WTC11 (cell line): Measurements from ENCODE around the gene NCKAP5. TPM values are rescaled to one million over a fixed set of nuclear protein-coding genes. Genes with fewer than 3 reads are reported as not detected.

Experiments used
- ATAC-seq: fragments of 200-7000 bp; cut with Tn5 transposase; 2 replicates; pipeline ENCODE4 v1.10.0; 2021; ENCODE audit warnings: mild to moderate bottlenecking, moderate library complexity
- CTCF ChIA-PET: fragments of 300-600 bp; sonication (Branson Sonifier 250); formaldehyde crosslinking; loops from one replicate; lab custom pipeline; 2021; ENCODE audit warnings: antibody characterized with exemption; lab: Charles Lee
- POLR2A ChIA-PET: fragments of 350-600 bp; sonication (Branson Sonifier 250); formaldehyde crosslinking; loops from one replicate; lab custom pipeline; 2021; ENCODE audit warnings: antibody characterized with exemption; lab: Charles Lee
- DNase-seq: peaks from one replicate; pipeline ENCODE4 v3.0.0; 2021; ENCODE audit warnings: low spot score
- H3K27ac Mint-ChIP-seq: 2 replicates; pipeline ENCODE4 v1.8.0; 2021; ENCODE audit warnings: mixed read lengths
- H3K27me3 Mint-ChIP-seq: 2 replicates; pipeline ENCODE4 v1.8.0; 2021; ENCODE audit warnings: low read depth, mild to moderate bottlenecking, moderate library complexity, mixed read lengths
- H3K36me3 Mint-ChIP-seq: 2 replicates; pipeline ENCODE4 v1.8.0; 2021; ENCODE audit warnings: mixed read lengths
- H3K4me1 Mint-ChIP-seq: 2 replicates; pipeline ENCODE4 v1.8.0; 2022; ENCODE audit warnings: mixed read lengths
- H3K4me3 Mint-ChIP-seq: 2 replicates; pipeline ENCODE4 v1.8.0; 2021; ENCODE audit warnings: mild to moderate bottlenecking, moderate library complexity, mixed read lengths
- H3K9me3 Mint-ChIP-seq: 2 replicates; pipeline ENCODE4 v1.8.0; 2021; ENCODE audit warnings: mixed read lengths
- ATF2 ChIP-seq: sonication (generic); formaldehyde crosslinking; IDR thresholded peaks from 2 replicates; pipeline ENCODE4 v1.8.1; 2022; ENCODE audit warnings: low read depth, missing genetic modification reagents, borderline replicate concordance
- ETV6 ChIP-seq: sonication (generic); formaldehyde crosslinking; IDR thresholded peaks from 2 replicates; pipeline ENCODE4 v1.8.1; 2022; ENCODE audit warnings: mild to moderate bottlenecking, missing genetic modification reagents
- IRF2 ChIP-seq: sonication (generic); formaldehyde crosslinking; IDR thresholded peaks from 2 replicates; pipeline ENCODE4 v1.8.0; 2022; ENCODE audit warnings: low read depth, missing genetic modification reagents, borderline replicate concordance
- JUN ChIP-seq: sonication (generic); formaldehyde crosslinking; IDR thresholded peaks from 2 replicates; pipeline ENCODE4 v1.8.0; 2023; ENCODE audit warnings: mild to moderate bottlenecking, missing genetic modification reagents
- MYBL2 ChIP-seq: sonication (generic); formaldehyde crosslinking; IDR thresholded peaks from 2 replicates; pipeline ENCODE4 v1.8.1; 2023; ENCODE audit warnings: mild to moderate bottlenecking, moderate library complexity, missing genetic modification reagents
- NR3C1 ChIP-seq: sonication (generic); formaldehyde crosslinking; conservative IDR thresholded peaks from 2 replicates; pipeline ENCODE4 v1.8.1; 2023; ENCODE audit warnings: low read depth, mild to moderate bottlenecking, missing genetic modification reagents
- OVOL2 ChIP-seq: fragments of 250-450 bp; sonication (Bioruptor Pico); IDR thresholded peaks from 2 replicates; pipeline ENCODE4 v1.9.0; 2021; ENCODE audit warnings: mild to moderate bottlenecking, borderline replicate concordance
- SOX15 ChIP-seq: fragments of 250-450 bp; sonication (Bioruptor Pico); IDR thresholded peaks from 2 replicates; pipeline ENCODE4 v1.9.0; 2021; ENCODE audit warnings: mild to moderate bottlenecking
- TEAD1 ChIP-seq: sonication (generic); formaldehyde crosslinking; IDR thresholded peaks from 2 replicates; pipeline ENCODE4 v1.8.0; 2022; ENCODE audit warnings: mild to moderate bottlenecking, missing genetic modification reagents
- ZNF138 ChIP-seq: sonication (generic); formaldehyde crosslinking; conservative IDR thresholded peaks from 2 replicates; pipeline ENCODE4 v1.8.1; 2022; ENCODE audit warnings: mild to moderate bottlenecking, moderate library complexity, missing genetic modification reagents
- ZNF317 ChIP-seq: sonication (generic); formaldehyde crosslinking; IDR thresholded peaks from 2 replicates; pipeline ENCODE4 v1.8.1; 2023; ENCODE audit warnings: low read depth, mild to moderate bottlenecking, moderate library complexity, missing genetic modification reagents, borderline replicate concordance
- ZNF416 ChIP-seq: fragments of 250-450 bp; sonication (Bioruptor Pico); IDR thresholded peaks from 2 replicates; pipeline ENCODE4 v1.9.0; 2021; ENCODE audit warnings: mild to moderate bottlenecking, inconsistent platforms
- ZNF532 ChIP-seq: fragments of 250-450 bp; sonication (Bioruptor Pico); IDR thresholded peaks from 2 replicates; pipeline ENCODE4 v1.9.0; 2021; ENCODE audit warnings: mild to moderate bottlenecking, borderline replicate concordance
- ZNF671 ChIP-seq: fragments of 250-450 bp; sonication (Bioruptor Pico); IDR thresholded peaks from 2 replicates; pipeline ENCODE4 v1.8.0; 2021; ENCODE audit warnings: mild to moderate bottlenecking
- ZSCAN18 ChIP-seq: fragments of 250-450 bp; sonication (Bioruptor Pico); IDR thresholded peaks from 2 replicates; pipeline ENCODE4 v2.1.2; 2022; ENCODE audit warnings: mild to moderate bottlenecking, moderate library complexity
- total RNA-seq: library from RNA; stranded (reverse); gene quantifications from 3 replicates; pipeline ENCODE4 v1.2.3, GENCODE V29; 2021
- TF ChIP-seq, protein P1 (sequence below): sonication (generic); formaldehyde crosslinking; IDR thresholded peaks from 2 replicates; pipeline ENCODE4 v1.8.1; 2022; ENCODE audit warnings: missing genetic modification reagents, borderline replicate concordance
- TF ChIP-seq, protein P2 (sequence below): sonication (generic); formaldehyde crosslinking; IDR thresholded peaks from 2 replicates; pipeline ENCODE4 v1.8.1; 2023; ENCODE audit warnings: mild to moderate bottlenecking, missing genetic modification reagents, moderate library complexity
- TF ChIP-seq, protein P3 (sequence below): sonication (generic); formaldehyde crosslinking; IDR thresholded peaks from 2 replicates; pipeline ENCODE4 v1.8.1; 2023; ENCODE audit warnings: mild to moderate bottlenecking, missing genetic modification reagents
- TF ChIP-seq, protein P4 (sequence below): sonication (generic); formaldehyde crosslinking; IDR thresholded peaks from 2 replicates; pipeline ENCODE4 v1.8.0; 2022; ENCODE audit warnings: mild to moderate bottlenecking, missing genetic modification reagents
- TF ChIP-seq, protein P5 (sequence below): sonication (generic); formaldehyde crosslinking; IDR thresholded peaks from 2 replicates; pipeline ENCODE4 v1.8.1; 2022; ENCODE audit warnings: low read depth, mild to moderate bottlenecking, moderate library complexity, missing genetic modification reagents, borderline replicate concordance
- TF ChIP-seq, protein P6 (sequence below): fragments of 250-450 bp; sonication (Bioruptor Pico); IDR thresholded peaks from 2 replicates; pipeline ENCODE4 v1.9.0; 2021; ENCODE audit warnings: mild to moderate bottlenecking

NCKAP5 gene
- total RNA-seq, 1 experiment from 2014 or later: 0.55 TPM

DNA sequence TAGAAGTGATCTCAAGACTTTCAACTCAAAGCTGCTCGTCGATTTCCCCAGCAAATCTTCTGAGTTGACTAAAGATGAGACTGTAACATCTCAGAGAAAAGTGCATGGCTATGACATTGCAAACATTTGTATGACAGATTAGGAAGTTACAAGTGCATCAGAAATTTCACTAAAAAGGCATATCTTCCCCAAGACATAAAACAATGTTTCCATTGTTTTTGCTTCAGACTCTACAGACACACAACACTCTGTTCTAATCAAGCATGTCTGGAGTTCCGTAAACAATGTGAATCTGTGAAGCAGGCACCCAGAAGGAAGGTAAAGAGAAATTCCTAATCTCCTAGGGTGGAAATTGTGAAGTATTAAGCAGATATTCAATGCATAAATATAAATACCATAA is 753.6 kb downstream of the NCKAP5 start:
- H3K9me3 Mint-ChIP-seq: peaks cover 31% of the 10 kb centered on the region
- H3K4me1 Mint-ChIP-seq: peaks cover 24% of the 10 kb centered on the region
- TF ChIP-seq, protein P1, sequence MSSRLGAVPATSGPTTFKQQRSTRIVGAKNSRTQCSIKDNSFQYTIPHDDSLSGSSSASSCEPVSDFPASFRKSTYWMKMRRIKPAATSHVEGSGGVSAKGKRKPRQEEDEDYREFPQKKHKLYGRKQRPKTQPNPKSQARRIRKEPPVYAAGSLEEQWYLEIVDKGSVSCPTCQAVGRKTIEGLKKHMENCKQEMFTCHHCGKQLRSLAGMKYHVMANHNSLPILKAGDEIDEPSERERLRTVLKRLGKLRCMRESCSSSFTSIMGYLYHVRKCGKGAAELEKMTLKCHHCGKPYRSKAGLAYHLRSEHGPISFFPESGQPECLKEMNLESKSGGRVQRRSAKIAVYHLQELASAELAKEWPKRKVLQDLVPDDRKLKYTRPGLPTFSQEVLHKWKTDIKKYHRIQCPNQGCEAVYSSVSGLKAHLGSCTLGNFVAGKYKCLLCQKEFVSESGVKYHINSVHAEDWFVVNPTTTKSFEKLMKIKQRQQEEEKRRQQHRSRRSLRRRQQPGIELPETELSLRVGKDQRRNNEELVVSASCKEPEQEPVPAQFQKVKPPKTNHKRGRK: no peak
- TF ChIP-seq ZNF317 (CRISPR knock-in tag): no peak
- TF ChIP-seq JUN (CRISPR knock-in tag): no peak
- TF ChIP-seq IRF2: no peak
- DNase-seq: no peak
- POLR2A ChIA-PET: no interaction called here
- CTCF ChIA-PET: interaction anchor here (1.2 kb wide), 1 partner anchor 11 kb away, joined by 4 read pairs; no protein-coding TSS in a partner anchor
- peaks cover 19% of the 10 kb centered on the region for H3K36me3 Mint-ChIP-seq
- H3K27me3 Mint-ChIP-seq: peaks cover 4% of the 10 kb centered on the region; the same call in 1 of the 2 replicates
- no peak overlapping the region for H3K4me3 Mint-ChIP-seq
- no peak for ATAC-seq
- H3K27ac Mint-ChIP-seq: no peak overlapping the region

GRCh38 chr2:132813422-132813821 is 754.8 kb downstream of the NCKAP5 start:
- H3K36me3 Mint-ChIP-seq: peaks cover 27% of the 10 kb centered on the region
- peaks cover 43% of the 10 kb centered on the region for H3K9me3 Mint-ChIP-seq
- DNase-seq (no peak), ATAC-seq (no peak)
- ChIA-PET CTCF (no interaction called here), POLR2A (no interaction called here)
- no peak overlapping the region for H3K4me3 Mint-ChIP-seq
- H3K27ac Mint-ChIP-seq: no peak overlapping the region
- no peak for TF ChIP-seq TEAD1 (CRISPR knock-in tag)
- TF ChIP-seq NR3C1 (CRISPR knock-in tag): no peak
- no peak for TF ChIP-seq ATF2 (CRISPR knock-in tag)
- no peak for TF ChIP-seq ZNF416 (CRISPR knock-in tag)
- TF ChIP-seq, protein P2, sequence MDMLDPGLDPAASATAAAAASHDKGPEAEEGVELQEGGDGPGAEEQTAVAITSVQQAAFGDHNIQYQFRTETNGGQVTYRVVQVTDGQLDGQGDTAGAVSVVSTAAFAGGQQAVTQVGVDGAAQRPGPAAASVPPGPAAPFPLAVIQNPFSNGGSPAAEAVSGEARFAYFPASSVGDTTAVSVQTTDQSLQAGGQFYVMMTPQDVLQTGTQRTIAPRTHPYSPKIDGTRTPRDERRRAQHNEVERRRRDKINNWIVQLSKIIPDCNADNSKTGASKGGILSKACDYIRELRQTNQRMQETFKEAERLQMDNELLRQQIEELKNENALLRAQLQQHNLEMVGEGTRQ (CRISPR knock-in tag): no peak
- no peak for TF ChIP-seq ZNF532
- TF ChIP-seq, protein P3, sequence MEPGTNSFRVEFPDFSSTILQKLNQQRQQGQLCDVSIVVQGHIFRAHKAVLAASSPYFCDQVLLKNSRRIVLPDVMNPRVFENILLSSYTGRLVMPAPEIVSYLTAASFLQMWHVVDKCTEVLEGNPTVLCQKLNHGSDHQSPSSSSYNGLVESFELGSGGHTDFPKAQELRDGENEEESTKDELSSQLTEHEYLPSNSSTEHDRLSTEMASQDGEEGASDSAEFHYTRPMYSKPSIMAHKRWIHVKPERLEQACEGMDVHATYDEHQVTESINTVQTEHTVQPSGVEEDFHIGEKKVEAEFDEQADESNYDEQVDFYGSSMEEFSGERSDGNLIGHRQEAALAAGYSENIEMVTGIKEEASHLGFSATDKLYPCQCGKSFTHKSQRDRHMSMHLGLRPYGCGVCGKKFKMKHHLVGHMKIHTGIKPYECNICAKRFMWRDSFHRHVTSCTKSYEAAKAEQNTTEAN: no peak
- TF ChIP-seq ZSCAN18 (CRISPR knock-in tag): no peak
- no peak for TF ChIP-seq SOX15
- TF ChIP-seq MYBL2 (CRISPR knock-in tag): no peak
- TF ChIP-seq, protein P4, sequence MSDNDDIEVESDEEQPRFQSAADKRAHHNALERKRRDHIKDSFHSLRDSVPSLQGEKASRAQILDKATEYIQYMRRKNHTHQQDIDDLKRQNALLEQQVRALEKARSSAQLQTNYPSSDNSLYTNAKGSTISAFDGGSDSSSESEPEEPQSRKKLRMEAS (CRISPR knock-in tag): no peak
- TF ChIP-seq ETV6 (CRISPR knock-in tag): no peak
- no peak for TF ChIP-seq ZNF138 (CRISPR knock-in tag)
- TF ChIP-seq, protein P5, sequence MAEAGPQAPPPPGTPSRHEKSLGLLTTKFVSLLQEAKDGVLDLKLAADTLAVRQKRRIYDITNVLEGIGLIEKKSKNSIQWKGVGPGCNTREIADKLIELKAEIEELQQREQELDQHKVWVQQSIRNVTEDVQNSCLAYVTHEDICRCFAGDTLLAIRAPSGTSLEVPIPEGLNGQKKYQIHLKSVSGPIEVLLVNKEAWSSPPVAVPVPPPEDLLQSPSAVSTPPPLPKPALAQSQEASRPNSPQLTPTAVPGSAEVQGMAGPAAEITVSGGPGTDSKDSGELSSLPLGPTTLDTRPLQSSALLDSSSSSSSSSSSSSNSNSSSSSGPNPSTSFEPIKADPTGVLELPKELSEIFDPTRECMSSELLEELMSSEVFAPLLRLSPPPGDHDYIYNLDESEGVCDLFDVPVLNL (CRISPR knock-in tag): no peak
- TF ChIP-seq, protein P6, sequence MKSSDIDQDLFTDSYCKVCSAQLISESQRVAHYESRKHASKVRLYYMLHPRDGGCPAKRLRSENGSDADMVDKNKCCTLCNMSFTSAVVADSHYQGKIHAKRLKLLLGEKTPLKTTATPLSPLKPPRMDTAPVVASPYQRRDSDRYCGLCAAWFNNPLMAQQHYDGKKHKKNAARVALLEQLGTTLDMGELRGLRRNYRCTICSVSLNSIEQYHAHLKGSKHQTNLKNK: no peak
- TF ChIP-seq ZNF671: no peak
- no peak for TF ChIP-seq IRF2
- TF ChIP-seq OVOL2 (CRISPR knock-in tag): no peak
- peaks cover 4% of the 10 kb centered on the region; the same call in 1 of the 2 replicates for H3K27me3 Mint-ChIP-seq
- H3K4me1 Mint-ChIP-seq: peaks cover 24% of the 10 kb centered on the region
